UCSD-AML1 (cell line): ENCODE measurements around the gene MALT1.

Source experiments
- DNase-seq: peaks from one replicate; lab custom pipeline; 2025; ENCODE audit not compliant: unreplicated experiment; lab: John Stamatoyannopoulos, UW

MALT1 gene

DNA sequence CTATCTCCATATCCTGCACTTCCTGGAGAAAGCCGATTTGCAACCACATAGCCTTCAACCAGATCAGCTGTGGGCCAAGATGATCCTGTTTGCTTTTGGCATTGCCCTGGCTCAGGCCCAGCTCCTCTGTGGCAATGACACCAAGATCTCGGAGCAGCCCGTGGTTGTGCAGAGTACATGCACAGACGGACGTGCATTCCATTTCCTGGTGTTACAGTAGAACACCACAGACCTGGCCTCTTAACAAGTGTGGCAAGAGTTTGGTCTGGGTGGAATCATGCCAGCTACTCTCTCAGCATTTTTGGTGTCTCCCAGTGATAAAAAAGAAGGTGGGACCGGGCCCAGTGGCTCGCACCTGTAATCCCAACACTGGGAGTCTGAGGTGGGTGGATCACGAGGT lies 20.0 kb downstream of the MALT1 start:
- DNase-seq = no peak

DNA sequence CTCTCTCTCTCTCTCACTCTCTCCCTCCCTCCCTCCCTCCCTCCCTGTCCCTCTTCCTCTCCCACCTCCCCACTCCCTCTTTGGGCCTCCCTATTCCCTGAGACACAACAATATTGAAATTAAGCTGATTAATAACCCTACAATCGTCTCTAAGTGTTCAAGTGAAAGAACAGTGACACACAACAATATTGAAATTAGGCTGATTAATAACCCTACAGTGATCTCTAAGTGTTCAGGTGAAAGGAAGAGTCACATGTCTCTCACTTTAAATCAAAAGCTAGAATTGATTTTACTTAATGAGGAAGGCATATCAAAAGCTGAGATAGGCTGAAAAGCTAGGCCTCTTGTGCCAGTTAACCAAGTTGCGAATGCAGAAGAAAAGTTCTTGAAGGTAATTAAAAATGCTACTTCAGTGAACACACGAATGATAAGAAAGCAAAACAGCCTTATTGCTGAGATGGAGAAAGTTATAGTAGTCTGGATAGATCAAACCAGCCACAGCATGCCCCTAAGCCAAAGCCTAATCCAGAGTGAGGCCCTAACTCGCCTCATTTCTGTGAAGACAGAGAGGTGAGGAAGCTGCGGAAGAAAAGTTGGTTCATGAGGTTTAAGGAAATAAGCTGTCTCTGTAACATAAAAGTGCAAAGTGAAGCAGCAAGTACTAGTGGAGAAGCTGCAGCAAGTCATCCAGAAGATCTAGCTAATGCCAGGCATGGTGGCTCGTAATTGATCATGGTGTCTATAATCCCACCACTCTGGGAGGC lies 21.3 kb downstream of the MALT1 start:
- DNase-seq = no peak

DNA sequence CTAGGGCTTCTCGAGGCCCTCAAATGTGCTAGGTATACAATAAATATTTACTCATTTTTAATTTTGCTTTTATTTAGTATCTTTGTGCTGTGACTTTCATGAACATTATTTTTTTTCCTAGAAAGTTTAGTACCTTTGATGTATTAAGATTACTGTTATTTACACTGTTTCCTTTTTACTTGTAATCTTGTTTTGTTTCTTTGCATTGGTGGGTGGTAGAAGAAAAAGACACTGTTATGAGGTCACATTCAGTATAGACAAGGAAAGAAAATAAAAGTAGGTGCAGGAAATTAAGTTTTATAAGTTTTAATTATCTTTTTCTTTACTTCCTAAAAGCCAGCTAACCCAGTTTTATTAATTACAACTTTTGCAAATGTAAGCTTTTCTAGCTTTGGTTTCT lies 23.0 kb downstream of the MALT1 start:
- no peak for DNase-seq

DNA sequence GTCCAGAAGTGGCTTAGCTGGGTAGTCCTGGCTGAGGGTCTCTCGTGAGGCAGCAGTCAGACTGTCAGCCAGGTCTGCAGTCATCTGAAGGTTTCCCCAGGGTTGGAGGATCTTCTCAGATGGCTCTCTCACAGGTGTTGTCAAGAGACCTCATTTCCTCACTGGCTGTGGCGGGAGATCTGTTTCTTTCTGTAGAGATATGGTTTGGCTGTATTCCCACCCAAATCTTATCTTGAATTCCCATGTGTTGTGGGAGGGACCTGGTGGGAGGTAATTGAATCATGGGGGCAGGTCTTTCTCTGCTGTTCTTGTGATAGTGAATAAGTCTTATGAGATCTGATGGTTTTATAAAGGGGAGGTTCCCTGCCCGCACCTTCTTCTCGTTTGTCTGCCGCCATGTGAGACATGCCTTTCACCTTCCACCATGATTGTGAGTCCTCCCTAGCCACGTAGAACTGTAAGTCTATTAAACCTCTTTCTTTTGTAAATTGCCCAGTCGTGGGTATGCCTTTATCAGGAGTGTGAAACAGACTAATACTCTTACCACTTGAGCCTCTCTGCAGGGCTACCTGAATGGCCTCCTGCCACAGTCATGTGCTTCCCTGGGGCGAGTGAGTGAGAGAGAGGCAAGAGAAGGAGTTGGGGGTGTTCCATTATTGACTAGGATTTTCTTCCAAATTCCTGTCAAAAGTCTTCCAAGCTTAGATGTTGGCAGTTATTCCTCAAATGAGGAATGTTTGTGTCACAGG lies 23.6 kb downstream of the MALT1 start:
- DNase-seq = no peak

DNA sequence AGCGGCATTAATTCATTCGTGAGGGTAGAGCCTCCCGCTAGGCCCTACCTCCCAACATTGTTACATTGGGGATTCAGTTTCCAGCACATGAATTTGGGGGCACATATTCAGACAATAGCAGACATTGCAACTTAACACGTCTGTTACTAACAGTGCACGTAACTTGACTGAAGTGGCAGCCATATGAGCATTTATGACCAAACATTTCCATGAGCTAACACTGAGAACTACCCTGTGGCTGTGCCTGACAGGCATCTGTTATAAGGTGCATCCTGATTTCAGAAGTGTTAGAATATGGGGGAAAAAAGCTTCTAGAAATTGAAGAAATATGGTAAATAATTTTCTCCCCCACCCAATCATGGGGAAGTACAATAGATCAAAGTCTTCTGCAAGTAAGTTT lies 24.5 kb downstream of the MALT1 start:
- DNase-seq = no peak

DNA sequence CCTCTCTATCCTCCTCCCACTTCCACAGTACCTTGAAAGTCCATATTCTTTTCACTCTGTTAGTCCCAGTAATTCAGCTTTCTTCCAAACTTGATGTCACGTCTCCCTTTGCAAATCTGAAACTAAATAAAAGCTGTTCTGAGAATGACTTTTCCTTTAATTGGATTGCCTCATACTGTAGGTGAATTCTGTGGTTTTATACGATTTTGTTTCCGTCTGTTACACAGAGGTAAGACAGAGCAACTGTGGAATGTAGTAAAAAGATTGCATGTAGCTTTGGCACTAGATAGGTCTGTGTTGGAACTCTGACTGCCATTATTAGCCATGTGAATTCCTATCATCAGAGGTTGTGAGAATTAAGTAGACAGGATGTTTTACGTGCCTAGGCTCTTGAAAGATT lies 25.9 kb downstream of the MALT1 start:
- no peak for DNase-seq

DNA sequence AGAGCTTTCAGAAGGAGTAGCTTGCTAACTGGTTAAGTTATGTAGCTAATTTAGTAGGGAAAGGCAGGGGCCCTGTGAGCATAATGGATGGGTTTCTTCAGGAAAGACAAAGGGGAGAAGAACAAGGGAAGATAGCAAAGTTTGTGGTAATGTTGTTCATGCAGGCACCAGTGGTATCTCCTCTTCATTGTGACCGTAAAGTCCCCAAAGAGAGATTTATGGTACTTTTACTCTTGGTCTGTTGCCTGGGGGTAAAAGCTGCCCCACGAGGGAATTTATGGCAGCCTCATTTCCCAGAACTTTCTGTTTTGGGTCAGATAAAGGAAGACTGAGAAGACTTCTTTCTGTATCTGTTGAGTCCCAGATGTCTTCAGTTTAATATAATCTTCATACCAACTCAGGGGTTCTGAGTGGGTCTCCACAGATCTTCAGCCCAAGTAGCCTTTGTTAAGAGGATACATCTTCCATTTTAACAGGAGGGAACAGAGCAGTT lies 27.5 kb downstream of the MALT1 start:
- no peak for DNase-seq

DNA sequence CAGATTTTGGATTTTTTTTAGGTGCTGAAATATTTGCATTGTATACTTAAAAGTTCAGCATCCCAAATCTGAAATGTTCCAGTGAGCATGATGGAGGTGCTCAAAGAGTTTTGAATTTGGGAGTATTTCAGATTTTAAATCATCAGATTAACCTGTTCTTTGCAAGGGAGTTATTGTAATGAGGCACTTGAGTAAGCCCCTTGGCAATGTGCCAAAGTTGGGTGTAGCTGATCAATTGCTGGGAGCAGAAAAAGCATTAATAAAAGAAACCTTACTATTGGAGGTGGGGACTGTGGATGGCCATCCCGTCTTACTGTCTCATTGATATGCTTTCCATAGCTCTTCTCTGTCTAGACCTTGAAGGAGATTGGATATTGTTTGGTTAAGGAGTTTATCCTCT lies 28.3 kb downstream of the MALT1 start:
- no peak for DNase-seq

DNA sequence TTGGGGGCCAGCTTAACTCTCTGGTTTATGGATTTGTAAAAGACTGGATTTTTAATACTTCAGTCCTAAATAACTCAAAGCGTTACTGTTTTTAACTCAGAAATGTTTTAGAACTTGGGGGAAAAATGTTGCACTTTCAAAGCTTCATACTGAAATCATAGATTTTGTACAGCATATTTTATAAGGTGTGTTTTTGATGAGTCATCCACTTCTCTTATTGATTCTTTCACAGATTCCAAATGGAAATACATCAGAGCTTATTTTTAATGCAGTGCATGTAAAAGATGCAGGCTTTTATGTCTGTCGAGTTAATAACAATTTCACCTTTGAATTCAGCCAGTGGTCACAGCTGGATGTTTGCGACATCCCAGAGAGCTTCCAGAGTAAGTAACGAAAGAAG lies 28.9 kb downstream of the MALT1 start:
- no peak for DNase-seq

DNA sequence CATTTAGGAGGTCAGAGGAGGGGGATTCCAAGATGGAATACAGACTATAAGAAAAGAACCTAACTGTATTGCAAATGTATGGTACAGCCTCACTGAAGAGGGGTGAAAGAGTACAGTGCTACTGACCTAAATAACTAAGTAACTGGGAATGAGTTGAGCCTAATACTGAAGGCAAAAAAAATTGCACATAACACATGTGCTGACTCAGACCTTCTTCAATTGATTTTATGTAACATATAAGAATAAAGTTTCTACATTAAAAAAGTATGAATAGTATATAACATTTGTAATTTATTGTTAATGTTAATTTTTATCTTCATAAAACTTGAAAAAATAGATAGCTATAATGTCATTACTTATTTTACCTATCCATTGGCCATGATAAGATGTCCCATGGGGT lies 41.7 kb downstream of the MALT1 start:
- DNase-seq = no peak

DNA sequence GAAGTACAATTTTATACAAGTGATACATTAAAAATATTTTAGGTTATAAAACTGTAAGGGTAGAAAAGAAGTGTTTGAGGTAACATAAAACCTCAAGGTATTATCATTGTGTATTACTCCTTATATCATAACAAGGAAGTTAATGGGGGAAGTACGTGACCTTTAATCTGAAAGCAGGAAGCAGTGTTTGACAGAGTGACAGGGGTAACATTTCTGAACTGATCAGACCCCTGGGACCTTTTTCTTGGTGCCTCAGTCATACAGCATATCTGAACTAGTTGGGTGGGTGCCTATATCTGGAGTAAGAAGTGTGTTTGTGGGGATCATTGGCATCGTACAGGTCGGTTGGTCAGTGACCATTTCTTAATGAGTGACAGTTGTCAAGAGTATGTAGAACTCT lies 43.0 kb downstream of the MALT1 start:
- DNase-seq = no peak

DNA sequence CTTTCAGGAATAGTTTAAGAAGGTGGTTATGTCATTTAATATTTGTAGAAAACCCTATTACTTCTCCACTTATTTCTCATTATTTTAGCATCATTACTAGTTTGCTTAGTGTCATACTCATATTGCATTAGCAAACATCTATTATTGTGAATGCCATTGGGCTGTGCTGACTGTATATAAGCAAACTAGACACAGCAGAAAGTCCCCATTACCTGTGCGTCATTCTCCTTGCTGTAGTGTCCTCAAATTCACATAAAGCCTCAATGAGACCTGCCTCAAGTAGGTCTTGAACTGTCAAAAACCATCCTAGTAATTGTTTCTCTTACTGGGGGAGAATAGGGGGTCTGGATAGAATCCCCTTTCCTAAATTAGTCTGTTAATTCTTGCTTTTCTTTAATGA lies 43.6 kb downstream of the MALT1 start:
- no peak for DNase-seq

DNA sequence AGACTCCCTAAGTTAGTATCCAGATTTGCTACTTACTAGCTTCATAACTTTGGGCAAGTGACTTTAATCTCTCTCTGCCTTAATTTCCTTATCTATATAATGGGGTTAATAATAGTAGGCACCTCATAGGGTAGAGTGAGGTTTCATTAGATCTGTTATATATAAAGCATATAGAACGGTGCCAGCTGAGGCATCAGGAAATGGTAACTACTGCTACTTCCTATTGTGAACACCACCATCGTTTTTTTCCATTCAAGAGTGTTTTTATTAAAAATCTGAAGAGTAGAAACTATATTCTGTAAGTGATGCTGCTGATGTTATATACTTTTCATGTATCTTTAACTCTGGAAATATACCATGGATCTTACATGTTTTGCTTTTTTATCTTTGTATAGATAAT lies 44.3 kb downstream of the MALT1 start:
- no peak for DNase-seq

DNA sequence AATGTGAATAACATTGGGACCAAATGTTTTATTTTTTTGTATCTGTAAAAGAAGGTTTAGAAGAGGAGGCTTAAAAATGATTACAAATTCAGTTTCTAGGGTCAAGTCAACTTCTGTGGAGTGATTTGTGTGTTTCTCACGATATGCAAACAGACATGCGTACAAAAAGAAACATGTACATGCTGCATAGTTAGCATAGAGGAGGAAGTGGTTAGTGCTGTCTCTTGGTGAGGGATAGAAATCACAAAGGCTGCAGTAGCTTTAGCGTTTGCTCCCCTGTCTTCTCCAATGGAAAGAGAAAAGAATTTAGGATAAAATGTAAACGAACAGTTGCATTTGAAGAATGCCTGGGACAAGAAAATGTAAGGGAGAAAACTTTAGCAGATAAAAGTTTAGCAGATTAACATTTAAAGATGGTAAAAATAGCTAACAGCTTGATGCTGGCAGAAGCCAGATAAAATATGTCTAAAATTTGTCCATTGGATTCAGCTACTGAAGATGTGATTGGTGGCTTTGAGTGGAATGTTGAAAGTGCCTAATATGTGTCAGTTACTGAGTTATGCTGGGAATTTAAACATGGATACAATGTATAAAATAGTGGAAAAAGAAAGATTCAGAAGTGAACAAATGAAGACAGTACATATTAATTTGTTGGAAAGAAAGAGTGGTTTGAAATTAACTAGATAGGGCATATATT lies 44.9 kb downstream of the MALT1 start:
- DNase-seq = no peak

DNA sequence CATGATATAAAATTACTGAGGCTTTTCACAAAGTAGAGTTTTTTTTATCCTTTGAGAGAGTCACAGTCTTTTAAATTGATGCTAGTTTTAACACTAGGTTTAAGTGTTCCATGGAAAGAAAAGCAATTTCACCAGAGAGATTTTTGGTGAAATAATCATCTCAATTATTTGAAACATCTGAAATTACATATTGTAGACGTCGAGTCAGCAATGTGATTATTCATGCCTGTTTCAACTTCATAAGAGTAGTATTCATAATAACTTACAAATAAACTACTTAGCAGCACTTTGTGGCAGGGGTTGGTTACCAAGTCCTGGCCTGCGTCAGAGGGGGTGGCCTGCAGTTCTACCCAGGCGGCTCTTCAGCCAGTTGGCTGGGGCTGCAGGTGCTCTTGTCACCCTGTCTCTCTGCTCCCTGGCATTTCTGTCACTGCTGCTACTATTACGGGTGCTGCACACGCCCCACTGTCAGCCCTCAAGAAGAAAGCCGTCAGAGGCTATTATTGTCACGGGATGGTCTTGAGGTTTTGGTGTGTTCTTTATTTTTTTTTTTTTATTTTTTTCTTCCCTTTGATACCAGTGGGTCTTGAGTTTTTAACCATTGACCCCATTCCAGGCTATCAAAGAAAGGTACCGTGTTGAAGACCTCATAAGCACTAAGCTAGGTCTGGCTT lies 50.4 kb downstream of the MALT1 start:
- no peak for DNase-seq

DNA sequence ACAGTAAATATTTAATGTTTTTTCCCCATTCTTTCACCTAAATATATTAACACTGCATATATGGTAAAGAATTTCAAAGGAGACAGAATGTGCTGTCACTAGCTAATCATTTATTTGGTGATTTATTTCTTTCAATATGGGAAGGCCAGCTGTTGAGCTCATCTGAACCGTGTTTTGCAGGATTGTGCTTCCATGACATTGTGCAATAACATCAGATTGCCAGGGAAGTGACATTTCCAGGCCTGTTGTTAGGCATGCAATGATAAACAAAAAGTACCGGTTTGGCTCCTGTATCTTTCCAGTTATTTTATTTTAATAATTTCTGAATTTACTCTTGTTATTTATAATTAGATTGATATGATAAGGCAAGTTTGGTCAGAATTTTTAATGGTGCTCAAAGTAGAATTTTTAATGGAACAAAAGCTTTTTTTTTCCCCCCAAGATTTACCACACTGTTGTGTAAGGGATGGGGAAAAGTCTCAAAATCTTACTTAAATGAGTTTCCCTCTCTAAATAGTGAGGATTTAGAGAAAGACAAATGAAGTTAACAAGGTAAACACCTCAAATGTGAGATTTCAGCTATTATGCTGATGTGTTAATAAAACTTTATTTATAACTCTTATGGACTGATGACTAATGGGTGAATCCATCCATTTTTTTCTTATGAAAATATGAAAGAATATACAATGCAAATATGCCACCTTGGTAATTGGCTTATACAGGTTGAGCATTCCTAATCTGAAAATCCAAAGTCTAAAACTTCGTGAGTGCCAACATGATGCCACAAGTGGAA lies 52.7 kb downstream of the MALT1 start:
- no peak for DNase-seq

DNA sequence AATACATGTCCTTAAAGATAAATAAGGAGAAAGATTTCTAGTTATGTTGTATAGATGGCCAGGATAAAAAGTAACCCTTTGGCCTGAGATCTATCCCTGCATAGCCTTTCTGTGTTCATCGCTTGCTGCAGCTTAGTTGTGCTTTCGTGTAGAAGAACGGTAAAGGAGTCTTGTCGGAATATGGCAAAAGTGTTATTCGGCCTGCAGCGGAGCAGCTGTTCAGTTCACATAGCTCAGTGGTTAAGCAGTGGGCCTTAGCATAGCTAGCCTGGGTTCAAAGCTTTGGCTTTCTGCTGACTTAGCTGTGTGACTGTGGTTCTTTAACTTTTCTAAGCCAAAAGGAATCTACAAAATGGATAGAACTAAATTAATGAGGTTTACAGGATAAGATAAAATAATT lies 55.4 kb downstream of the MALT1 start:
- no peak for DNase-seq

DNA sequence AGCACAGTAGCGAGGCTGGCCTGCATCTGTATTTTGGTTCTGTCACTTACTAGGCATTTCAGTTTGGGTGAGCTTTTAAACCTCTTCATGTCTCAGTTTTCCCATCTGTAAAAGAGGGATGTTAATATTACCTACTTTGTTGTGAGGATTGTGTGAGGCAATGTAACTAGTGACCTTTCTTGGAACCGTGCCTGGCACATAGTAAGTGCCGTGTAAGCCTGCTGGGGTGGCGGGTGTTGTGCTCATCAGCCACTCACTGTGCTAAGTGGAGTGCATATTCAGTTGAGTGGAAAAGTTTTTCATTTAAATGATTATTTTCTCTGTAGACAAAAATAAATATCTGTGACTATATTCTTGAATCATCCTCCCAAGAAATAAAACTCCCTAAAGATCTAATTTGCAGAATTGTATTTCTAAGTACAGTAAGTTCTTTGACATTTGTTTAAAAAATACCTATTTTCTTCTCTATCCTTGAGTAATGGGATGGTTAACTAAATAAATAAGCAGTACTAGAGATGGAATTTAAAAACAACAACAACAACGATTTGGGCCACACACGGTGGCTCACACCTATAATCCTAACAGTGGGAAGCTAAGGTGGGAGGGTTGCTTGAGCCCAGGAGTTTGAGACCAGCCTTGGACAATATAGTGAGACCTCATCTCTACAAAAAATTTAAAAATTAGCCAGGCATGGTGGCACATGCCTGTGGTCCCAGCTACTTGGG lies 56.7 kb downstream of the MALT1 start:
- DNase-seq = no peak

DNA sequence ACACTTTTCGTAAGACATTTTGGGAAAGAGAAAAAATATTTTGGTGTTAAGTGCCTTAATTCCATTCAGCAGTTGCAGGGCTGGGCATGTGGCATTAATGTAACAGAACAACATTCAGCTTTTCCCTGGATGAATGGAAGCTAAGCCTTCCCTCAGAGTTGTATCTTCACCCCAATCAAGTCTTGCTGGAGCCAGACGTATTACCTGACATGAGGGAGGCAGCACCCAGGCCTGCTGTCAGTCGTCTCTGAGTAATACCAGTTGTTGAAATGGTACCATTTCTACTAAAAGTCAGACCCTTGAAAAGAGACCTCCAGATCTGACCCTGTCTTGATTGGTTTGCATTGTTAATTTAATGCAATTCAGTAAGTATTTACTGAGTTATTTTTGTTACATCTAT lies 57.5 kb downstream of the MALT1 start:
- no peak for DNase-seq

DNA sequence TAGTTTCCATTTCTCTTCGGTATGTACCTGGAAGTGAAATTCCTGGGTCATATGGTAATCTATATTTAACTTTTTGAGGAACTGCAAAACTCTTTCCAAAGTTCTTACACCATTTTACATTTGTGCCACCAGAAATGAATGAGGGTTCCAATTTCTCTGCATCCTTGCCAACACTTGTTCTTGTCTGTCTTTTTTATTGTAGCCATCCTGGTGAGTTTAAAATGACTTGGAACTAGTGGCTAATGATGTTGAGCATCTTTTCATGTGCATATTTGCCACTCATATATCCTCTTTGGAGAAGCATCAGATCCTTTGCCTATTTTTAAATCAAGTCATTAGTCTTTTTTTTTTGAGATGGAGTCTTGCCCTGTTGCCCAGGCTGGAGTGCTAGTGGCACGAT lies 59.4 kb downstream of the MALT1 start:
- DNase-seq = no peak
